Measurements from ENCODE around the gene PHACTR3. TPM values are rescaled to one million over a fixed set of nuclear protein-coding genes. Genes with fewer than 3 reads are reported as not detected.
"Not testable (repeated sequence)": the region's sequence is repeated elsewhere in the genome, so short reads cannot be mapped to it uniquely, and the experiment has no call there.

The PHACTR3 gene
- total RNA-seq, 1 donor from 2014 or later, result 8.7 TPM

- H3K27ac Mint-ChIP-seq (ENCODE audit: unreplicated experiment), result no peak overlapping the region
- no peaks in the 10 kb centered on the region for H3K36me3 Mint-ChIP-seq (ENCODE audit: low read depth, unreplicated experiment)
- no peak for TF ChIP-seq CTCF (IDR thresholded peaks at IDR 0.05; ENCODE audit: unreplicated experiment)
- H3K4me1 Mint-ChIP-seq (ENCODE audit: unreplicated experiment), result no peaks in the 10 kb centered on the region
- no peak overlapping the region for H3K4me3 Mint-ChIP-seq (ENCODE audit: unreplicated experiment)
- no peaks in the 10 kb centered on the region for H3K27me3 Mint-ChIP-seq (ENCODE audit: unreplicated experiment)
- no peak for DNase-seq (ENCODE audit: low spot score)
- H3K9me3 Mint-ChIP-seq (ENCODE audit: unreplicated experiment), result no peaks in the 10 kb centered on the region
These were observed 275.9 kb downstream of the PHACTR3 start for GRCh38 chr20:59880198-59880597.

GRCh38 chr20:59884494-59884893 lies 280.2 kb downstream of the PHACTR3 start:
- H3K4me1 Mint-ChIP-seq (ENCODE audit: unreplicated experiment), result no peaks in the 10 kb centered on the region
- no peaks in the 10 kb centered on the region for H3K36me3 Mint-ChIP-seq (ENCODE audit: low read depth, unreplicated experiment)
- TF ChIP-seq CTCF (IDR thresholded peaks at IDR 0.05; ENCODE audit: unreplicated experiment), result no peak
- no peak overlapping the region for H3K27ac Mint-ChIP-seq (ENCODE audit: unreplicated experiment)
- no peaks in the 10 kb centered on the region for H3K27me3 Mint-ChIP-seq (ENCODE audit: unreplicated experiment)
- no peak for DNase-seq (ENCODE audit: low spot score)
- H3K4me3 Mint-ChIP-seq (ENCODE audit: unreplicated experiment), result no peak overlapping the region
- no peaks in the 10 kb centered on the region for H3K9me3 Mint-ChIP-seq (ENCODE audit: unreplicated experiment)

GRCh38 chr20:59888050-59888449 lies 283.7 kb downstream of the PHACTR3 start:
- TF ChIP-seq CTCF (IDR thresholded peaks at IDR 0.05; ENCODE audit: unreplicated experiment), result no peak
- no peak overlapping the region for H3K27ac Mint-ChIP-seq (ENCODE audit: unreplicated experiment)
- H3K27me3 Mint-ChIP-seq (ENCODE audit: unreplicated experiment), result no peaks in the 10 kb centered on the region

GRCh38 chr20:59890035-59890434 lies 285.7 kb downstream of the PHACTR3 start:
- H3K36me3 Mint-ChIP-seq (ENCODE audit: low read depth, unreplicated experiment); H3K27me3 Mint-ChIP-seq (ENCODE audit: unreplicated experiment); H3K4me1 Mint-ChIP-seq (ENCODE audit: unreplicated experiment); H3K9me3 Mint-ChIP-seq (ENCODE audit: unreplicated experiment); H3K4me3 Mint-ChIP-seq (ENCODE audit: unreplicated experiment); DNase-seq (ENCODE audit: low spot score); H3K27ac Mint-ChIP-seq (ENCODE audit: unreplicated experiment): not testable (repeated sequence)

More at GRCh38 chr20:59888050-59888449, 283.7 kb downstream of the PHACTR3 start:
- Mint-ChIP-seq H3K9me3 (ENCODE audit: unreplicated experiment) (no peaks in the 10 kb centered on the region), H3K4me3 (ENCODE audit: unreplicated experiment) (no peak overlapping the region), H3K4me1 (ENCODE audit: unreplicated experiment) (no peaks in the 10 kb centered on the region), H3K36me3 (ENCODE audit: low read depth, unreplicated experiment) (no peaks in the 10 kb centered on the region)
- DNase-seq (ENCODE audit: low spot score), result no peak

- Mint-ChIP-seq H3K9me3 (ENCODE audit: unreplicated experiment) (no peaks in the 10 kb centered on the region), H3K36me3 (ENCODE audit: low read depth, unreplicated experiment) (no peaks in the 10 kb centered on the region), H3K4me1 (ENCODE audit: unreplicated experiment) (no peaks in the 10 kb centered on the region), H3K4me3 (ENCODE audit: unreplicated experiment) (no peak overlapping the region), H3K27ac (ENCODE audit: unreplicated experiment) (no peak overlapping the region), H3K27me3 (ENCODE audit: unreplicated experiment) (no peaks in the 10 kb centered on the region)
- TF ChIP-seq CTCF (IDR thresholded peaks at IDR 0.05; ENCODE audit: unreplicated experiment), result no peak
- DNase-seq (ENCODE audit: low spot score), result no peak
These were observed 287.2 kb downstream of the PHACTR3 start for GRCh38 chr20:59891581-59891980.

- no peaks in the 10 kb centered on the region for H3K4me1 Mint-ChIP-seq (ENCODE audit: unreplicated experiment)
These were observed 291.6 kb downstream of the PHACTR3 start for GRCh38 chr20:59895908-59896307.

More at GRCh38 chr20:59895908-59896307, 291.6 kb downstream of the PHACTR3 start:
- Mint-ChIP-seq H3K4me3 (ENCODE audit: unreplicated experiment) (no peak overlapping the region), H3K27me3 (ENCODE audit: unreplicated experiment) (peaks cover 2% of the 10 kb centered on the region), H3K9me3 (ENCODE audit: unreplicated experiment) (no peaks in the 10 kb centered on the region), H3K36me3 (ENCODE audit: low read depth, unreplicated experiment) (no peaks in the 10 kb centered on the region), H3K27ac (ENCODE audit: unreplicated experiment) (no peak overlapping the region)
- TF ChIP-seq CTCF (IDR thresholded peaks at IDR 0.05; ENCODE audit: unreplicated experiment), result no peak
- DNase-seq (ENCODE audit: low spot score), result no peak
